ENCODE results near the gene HTR7.
A peak's percentile ranks its signal among the peaks of the same experiment; 100 is the strongest.

HTR7 gene

DNA sequence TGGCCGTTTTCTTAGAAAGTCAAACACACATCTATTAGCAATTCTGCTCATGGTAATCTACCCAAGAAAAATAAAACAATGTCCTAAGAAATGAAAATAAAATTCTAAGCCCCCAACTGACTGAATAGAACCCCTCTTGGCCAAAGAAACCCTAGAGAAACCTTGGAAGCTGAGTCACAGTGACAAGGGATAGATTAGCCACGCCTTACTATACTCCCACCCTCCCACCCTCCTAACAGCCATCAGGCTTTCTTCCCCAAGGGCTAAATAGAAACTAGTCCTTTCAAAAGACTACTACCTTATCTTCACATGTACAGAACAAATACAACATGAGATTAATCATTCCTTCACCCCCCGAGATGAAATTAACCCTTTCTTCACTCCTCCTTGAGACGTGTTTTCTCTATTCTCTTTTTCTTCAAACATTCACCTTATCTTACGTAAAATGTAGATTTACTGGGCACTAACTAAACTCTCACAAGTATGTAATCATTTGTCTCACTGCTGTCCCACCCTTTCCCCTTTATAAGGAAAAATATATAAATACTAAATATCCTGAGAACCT is 57.5 kb downstream of the HTR7 start:
- DNase-seq: no peak

DNA sequence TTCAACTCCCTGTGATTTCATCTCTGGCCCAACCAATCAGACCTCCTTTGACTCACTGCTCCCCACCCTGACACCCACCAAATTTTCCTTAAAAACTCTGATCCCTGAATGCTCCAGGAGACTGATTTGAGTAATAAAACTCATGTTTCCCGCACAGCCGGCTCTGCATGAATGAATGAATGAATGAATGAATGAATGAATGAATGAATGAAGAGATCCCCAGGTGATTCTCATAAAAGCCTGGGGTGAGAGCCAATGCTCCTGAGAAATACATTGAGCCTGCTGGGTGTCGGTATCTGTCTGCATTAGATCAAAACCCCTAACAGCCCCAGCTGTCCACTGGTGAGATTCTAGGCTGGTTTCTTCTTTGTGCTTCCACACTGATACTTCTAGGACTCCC is 58.7 kb downstream of the HTR7 start:
- no peak for DNase-seq

DNA sequence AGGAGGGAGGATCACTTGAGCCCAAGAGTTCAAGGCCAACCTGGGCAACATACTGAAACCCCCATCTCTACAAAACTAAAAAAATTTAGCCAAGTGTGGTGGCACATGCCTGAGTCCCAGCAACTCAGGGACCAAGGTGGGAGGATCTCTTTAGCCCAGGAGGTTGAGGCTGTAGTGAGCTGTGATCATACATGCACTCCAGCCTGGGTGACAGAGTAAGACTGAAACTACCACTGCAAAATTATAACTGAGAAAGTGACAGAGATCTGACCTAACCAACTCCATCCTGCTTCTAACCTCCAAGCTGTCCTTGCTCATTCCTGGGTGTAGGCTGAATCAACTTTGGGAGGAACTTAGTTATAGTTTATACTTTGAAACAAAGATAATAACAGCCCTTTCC is 59.4 kb downstream of the HTR7 start:
- no peak for DNase-seq

DNA sequence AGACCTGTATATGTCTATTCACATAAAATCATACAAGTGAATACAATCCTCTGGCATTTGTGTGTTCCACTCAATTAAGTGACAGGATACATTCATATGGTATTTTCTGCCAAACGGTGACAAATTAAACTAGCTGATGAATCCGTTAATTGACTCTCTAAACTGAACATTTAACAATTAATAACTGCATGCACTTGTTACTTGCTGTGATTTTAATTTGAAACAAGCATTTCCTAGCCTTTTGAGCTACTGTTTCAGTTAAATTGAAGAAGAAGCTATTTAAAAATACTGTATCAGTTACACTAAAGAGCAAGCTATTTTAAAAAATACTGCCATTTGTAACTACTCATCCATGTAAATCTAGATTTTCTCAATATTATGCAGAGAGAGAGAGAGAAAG is 67.4 kb downstream of the HTR7 start:
- DNase-seq: no peak

DNA sequence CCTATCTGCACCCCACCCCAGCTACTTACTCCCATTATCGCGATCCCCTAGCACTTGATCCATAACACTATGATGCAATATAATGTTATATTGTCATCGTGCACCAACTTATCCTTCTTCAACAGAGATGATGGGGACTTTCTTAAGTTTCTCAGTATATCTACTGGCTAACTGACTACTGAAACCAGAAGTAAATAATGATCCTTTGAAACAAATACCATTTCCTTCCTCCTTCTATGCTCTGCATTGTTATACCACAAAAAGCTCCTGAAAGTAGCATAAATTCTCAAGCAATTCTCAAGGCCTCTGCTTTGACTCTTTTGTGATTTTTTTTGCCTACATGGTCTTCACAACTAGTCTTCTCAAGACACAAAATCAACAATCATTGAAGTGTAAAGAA is 68.9 kb downstream of the HTR7 start:
- no peak for DNase-seq

DNA sequence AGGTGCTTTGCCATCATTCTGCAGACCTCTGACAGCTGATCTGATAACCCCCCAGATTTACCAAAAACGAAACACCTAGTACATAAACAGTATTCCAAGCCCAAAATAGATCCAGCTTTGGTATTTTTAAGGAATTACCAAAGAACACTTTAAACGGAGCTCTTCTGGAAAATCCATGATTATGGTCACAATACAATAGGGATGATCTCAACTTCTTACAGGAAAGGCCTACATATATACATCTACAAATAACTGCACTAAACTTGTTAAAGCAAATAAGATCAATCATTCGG is 69.7 kb downstream of the HTR7 start:
- DNase-seq: no peak

DNA sequence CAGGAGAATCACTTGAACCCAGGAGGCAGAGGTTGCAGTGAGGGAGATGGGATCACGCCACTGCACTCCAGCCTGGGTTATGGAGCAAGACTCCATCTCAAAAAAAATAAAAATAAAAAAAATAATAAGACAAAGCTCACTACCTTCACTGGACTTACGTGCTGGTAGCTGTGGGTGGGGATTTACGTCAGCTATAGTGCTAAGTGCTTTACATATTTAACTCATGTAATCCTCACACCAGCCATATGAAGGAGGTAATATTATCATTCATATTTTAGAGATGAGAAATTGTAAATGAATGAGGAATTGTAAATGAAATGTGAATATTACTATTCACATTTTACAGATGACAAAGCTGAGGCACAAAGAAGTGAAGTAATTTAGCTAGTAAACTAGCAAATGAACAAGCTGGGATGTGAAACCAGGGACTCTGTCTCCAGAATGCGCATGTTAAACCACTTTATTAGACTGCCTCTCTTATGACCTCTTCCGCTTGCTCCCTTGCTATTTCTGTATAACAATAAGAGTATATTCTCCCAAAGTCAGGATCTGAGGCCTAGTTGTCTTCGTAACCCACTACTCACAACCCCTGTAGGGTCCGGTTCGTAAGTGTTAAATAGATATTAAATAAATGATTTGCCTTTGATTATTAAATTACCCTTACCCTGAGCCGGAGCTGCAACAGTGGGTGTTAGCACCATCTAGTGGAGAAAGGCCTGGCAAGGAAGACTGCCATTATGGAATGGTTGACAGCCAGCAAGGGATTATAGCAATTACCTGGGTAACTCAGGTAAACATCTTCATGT is 70.2 kb downstream of the HTR7 start:
- peak; percentile 66 for DNase-seq

DNA sequence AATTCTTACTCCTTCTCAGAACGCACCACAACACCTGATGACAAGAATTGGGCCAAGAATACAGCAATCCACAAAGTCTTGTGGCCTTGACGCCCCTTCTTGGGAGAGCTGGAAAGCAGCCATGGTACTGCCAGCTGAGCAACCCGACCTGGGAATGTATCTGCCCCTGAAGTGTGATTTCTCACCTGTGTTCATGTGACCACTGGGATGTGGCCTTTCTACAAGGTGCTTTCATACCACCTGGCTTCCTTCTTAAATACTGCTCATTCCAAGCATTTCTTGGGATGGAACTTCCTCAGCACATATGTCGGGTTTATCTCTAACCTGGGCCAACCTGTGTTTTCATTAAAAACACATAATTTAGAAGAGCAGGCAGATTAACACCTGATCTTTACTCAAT is 72.1 kb downstream of the HTR7 start:
- no peak for DNase-seq

DNA sequence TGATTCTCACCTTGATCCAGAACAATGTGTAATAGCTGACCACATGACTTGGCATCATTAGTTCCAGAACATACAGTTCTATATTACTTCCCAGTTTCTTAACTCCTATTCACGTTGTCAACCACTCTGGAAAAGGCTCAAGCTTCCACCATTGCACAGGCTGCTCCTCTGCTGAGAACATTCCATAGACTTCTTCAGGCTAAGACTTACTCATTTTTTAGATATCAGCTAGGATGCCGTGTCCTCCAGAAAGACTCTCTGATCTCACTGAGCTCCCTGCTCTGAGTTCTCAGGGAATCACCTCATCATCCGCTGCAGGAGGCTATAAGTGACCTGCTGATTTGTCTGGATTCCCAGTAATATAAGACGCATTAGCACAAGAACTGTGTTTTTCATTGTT is 73.1 kb downstream of the HTR7 start:
- DNase-seq: no peak

DNA sequence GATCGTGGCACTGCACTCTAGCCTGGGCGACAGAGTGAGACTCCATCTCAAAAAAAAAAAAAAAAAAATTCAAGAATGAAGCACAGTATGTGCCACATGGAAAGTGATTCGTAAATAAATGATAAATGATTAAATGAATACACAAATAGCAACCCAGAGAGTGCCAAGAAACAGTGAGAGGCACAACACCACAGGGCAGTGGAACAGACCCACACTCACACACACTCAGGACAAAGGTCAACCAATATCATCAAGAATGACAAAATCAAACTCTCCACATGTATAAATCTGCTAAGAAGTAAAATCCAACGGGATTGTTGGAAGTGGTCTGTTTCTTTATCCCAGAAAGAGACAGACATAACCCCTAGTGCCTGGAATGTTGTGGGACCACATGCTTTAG is 77.4 kb downstream of the HTR7 start:
- DNase-seq: no peak

DNA sequence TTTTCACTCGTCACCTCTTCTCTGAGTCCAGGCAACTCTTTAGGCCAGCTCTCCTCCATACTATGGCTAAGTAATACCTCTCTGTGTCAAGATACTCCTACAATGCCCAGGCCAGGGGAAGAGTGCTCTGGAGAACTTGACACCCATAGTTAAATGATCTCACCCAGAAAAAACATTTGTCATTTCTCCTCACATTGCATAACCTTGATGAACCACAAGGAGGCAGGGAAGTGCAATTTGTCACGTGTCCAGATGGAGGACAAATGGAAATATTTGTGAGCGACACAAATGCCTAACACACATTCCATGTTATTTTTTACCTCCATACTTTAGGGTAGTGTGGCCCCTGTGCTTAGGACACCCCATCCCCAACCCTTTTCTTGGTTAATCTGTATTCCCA is 78.3 kb downstream of the HTR7 start:
- DNase-seq: peak; percentile 5

DNA sequence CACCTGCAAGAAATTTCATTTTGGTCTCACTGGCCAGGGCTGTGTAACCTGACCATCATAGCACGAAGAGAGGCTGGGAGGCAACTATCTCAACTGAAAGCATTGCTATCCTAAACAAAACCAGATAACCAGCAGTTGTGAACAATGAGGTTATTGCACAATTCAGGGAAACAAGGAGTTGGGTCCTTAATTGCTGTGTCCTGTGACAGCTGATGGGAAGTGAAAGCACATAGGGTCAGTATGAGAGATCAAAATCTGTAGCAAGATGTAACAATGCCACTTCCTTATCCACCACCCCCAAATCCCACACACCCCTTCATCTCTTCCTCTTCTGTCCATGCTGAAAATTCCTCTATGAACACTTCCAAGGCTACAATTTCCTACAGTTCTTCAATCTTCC is 80.2 kb downstream of the HTR7 start:
- no peak for DNase-seq

DNA sequence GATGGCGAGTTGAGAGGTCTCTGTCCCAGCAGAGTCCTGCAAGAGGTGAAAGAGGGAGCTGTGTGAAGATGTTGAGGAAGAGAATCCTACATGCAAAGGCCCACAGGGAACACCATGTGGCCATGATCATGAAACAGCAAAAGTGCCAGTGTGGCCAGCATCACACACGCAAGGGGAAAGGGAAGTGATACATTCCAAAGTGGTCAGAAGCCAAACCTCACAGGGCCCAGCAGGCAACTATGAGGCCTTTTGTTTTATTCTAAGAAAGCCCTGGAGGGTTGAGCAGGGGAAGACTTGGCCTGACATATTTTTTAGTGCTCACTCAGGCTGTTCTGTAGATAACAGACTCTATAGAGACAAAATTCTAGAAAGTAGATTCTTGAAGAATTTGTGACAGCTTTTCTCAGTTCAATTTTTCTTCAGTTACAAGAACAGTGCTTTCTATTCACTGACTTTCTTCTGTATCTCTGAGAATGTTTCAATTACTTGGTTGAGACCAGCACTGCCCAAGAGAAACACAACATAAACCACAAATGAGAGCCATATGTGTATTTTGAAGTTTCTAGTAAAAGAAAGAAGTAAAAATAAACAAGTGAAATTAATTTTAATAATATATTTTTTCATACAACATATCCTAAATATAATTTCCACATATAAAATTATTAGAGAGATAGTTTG is 82.3 kb downstream of the HTR7 start:
- no peak for DNase-seq

DNA sequence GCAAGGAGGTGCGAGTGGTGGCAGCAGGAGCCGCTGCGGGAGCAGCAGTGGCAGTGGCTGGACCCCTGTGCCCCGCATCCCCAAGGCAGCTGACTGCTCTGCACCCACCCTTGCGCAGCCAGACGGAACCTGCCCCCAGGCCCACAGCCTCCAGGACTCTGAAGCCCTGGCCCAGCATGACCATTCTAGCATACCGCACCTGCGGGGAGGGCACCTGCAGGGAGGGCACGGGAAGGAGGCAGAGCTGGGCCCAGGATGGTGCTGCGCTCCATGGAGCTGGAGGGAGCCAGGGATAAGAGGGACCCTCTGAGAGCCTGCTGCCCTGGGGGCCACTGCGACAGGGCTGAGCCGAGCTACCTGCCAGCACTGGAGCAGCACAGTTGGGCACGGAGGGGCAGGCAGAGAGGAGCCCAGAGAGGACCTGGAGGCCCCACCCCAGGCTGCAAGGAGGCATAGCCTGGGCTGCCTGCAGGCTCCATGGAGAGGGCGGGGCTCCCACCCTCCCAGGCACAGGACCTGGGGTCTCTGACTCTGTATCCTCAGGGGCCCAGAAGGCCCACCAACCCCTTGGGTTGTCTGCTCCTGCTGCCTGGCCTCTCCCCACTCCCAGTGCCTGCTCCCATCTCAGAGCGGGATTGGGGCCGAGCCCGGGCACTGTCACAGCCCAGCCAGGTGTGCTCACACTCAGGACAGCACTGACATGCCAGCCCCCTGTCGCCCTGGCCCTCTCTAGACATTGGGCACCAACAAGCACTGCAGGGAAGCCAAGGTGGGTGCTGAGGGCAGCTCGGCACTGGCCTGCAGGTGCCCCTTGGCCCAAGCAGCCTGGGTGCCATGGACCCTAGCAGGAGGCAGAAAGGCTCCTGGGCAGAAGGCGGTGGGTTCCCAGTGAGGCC is 87.6 kb downstream of the HTR7 start:
- no peak for DNase-seq

DNA sequence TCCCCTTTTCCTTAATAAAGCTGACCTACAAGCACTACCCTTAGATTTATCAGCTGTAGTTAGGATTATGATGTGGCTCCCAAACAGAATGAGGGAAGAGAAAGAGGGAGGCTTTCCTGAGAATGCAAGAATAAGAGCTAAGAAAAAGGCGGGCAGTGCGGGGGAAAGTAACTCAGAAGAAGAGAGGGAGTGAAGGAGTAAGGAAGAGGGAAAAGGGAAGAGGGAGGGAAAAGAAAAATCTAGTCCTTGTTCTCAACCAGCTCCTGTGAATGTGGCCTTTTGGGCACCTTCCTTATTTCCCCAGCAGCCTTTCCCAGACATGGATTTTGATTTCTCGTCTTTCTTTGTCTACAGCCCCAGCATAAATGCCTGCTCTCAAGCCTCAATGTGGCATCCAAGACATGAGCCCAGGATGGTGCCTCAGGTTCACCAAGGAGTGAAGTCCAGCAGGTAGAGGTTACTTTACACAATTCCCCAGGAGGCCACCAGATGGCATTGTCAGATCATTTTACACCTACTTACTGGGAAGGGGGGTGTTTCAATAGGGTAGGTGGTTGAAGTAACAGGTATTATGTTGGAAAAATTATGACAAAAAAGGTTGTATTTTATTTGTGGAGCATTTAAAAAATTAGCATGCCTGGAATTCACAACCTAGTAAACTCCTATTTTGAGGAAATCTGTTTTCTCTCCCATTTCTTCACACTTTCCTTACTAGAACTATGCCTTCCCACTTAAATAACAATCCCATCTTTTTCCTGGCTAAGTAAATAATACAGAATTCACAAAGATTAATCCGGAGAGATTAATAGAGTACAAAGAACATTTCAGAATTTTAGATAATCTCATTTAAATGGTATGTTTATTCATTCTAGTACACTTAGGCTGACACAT is 106.5 kb downstream of the HTR7 start:
- peak; percentile 70 for DNase-seq

DNA sequence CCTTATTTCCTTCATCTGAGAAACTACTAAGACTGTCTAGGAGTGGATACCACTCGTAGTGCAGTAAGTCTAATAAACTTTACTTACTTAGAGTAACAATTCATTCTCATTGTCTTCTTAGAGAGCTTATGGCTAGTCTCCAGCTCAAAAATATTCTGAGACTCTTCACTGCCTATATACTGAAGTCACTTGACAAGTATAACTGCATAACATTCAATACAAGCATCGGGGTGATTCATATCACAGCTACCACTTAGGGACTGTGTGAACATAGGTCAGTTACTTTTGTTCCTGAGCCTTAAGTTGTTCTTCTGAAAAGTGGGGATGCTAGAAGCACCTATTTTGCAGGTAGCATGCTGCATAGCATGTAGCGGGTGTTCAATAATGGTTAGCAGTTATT is 111.0 kb downstream of the HTR7 start:
- DNase-seq: no peak

DNA sequence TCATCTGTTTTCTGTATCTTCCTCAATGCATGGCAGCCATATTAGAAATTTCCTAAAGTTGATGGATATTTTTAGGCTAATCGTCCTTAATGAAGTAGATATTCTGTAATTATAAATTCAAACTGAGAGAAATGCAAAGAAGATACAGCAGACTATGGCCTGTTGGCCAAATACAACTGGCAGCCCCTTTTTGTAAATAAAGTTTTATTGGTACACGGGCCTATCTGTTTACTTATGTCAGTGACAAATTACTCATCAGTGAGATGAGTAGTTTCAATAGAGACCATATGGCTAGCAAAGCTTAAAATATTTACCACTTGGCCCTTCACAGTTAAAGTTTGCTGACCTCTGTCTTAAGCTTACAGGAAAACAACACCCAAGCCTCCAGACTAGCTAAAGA is 112.3 kb downstream of the HTR7 start:
- peak; percentile 33 for DNase-seq

DNA sequence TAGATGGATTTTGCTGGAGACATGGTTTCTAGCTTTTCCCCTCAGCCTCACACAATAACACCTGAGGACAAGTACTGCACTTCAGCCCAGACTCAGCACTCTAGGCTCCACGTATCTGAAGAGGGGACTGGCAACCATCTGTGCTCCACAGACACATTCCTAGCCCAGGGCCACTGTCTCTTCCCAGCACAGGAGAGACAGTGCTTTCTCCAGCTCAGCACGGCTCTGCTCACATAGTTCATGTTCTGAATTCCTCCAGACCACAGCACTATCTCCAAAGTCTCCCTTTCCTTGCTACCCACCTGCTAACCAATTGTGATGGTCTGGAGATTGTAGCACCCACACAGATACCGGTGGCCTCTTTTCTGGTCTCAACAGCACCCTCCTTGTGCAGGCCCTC is 114.5 kb downstream of the HTR7 start:
- DNase-seq: no peak

DNA sequence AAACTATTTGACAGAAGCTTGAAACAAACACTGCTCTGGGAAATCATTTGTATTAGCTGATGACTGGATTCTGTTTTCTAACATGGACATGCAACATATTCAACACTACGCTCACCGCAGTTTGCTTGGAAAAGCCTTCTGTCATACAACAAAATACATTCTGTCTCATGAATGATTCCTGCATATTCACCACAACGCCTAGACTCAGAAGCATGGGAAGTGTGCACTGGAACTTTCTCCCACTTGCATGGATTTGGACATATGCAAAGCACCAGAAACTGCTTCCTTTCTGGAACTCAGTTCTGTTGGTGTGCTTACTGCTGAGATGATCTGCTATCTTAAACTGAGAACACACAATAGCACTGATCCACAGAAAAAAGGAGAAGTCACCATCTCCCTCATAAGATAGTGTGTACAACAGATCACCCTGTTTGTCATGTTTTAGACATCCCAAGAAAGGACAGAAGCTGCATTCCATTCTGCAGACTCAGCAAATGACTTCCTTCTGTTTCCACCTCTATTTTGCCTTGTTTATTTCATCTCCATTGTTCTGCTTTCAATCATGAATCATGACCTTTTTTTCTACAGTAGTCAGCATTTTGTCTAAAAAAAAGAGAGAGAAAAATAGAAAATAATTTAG is 115.8 kb downstream of the HTR7 start:
- DNase-seq: no peak

DNA sequence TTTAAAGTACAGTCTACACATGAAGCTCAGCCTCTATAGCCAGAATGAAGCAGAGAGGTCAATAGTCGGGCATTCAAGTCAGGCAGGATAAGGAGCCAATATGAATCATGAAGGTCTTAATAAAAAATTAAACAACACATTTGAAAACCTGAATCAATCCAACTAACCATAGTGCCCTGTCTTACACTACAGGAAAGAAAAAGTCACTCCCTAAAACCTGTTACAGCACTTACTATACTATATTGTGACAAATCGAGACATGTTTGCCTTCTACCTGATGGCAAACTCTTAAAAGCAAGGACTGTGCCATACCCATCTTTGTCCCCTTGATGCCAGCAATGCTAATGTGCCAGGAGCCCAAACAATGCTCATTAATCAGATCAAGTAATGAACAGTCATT is 117.6 kb downstream of the HTR7 start:
- DNase-seq: no peak

DNA sequence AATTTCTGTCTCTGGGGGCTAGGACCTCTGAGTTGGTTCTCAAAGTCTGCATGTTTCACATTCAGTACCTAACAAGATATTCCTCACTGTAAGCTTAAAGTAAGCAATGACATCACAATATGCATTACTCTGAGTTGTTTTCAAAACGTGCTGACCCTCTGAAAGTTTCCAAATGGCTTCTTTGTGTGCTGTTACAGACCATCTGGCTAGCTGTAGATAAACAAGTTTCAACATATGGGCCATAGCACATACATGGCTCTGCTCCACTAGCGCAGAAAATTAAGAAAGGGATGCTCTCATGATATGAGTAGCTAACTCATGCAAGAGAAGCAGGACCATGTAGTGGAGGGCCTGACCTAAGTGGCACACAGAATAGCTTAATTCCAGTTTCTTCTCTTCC is 119.0 kb downstream of the HTR7 start:
- peak; percentile 57 for DNase-seq

DNA sequence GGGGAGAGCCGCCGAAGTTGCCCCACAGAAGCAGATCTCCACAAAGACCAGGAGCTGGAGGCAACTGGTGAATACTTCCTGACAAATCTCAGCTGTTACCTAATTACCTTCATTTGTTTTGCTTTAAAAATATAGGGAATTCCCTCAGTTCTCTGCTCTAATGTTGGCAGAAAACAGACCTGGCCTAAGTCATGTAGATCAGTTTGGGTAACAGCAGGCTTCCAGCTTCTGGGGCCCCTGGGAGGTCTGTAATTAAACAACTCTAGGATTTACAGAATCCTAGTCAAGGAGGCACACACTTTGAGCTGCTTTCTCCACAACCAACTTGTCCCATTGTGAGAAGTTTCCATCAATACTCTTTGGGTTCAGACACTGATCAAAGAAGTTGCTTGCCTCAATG is 123.4 kb downstream of the HTR7 start:
- peak; percentile 2 for DNase-seq

Data from NCI-H82 (cell line).